GM21526 (cell line): ENCODE data around the gene S100A16.

Source experiments
- ATAC-seq: cut with Tn5 transposase; IDR thresholded peaks from one replicate; pipeline ENCODE4 v1.9.1; 2021; ENCODE audit warnings: moderate library complexity; ENCODE audit not compliant: unreplicated experiment, low FRiP score

The S100A16 gene

DNA sequence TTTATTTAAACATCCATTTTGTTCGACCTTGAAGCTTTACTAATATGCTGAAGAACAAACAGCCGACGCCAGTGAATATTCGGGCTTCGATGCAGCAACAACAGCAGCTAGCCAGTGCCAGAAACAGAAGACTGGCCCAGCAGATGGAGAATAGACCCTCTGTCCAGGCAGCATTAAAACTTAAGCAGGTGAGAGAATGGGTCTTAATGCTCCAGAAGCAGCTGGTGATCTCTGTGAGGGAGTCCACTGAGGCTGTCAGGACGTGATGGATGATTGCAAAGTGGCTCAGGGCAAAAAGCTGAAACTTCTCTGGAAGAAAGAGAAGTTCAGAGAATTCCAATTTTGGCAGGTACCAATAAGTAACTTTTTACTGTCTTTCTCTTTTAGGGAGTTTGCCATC, 25.3 kb upstream of the S100A16 start:
- no peak for ATAC-seq

DNA sequence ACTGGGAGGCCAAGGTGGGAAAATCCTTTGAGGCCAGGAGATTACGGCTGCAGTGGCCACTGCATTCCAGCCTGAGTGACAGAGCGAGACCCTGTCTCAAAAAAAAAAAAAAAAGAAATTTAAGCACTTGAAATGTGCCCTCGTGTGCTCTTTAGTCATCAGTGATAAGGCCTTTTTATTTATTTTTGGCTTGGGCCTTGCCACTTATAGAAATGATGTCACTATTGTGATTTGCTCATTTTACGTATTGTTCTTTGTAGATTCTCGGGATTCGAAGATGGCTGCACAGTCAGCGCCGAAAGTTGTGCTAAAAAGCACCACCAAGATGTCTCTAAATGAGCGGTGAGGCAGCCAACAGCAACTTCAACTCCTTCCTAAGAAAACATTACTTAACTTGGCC, 23.4 kb upstream of the S100A16 start:
- ATAC-seq, result no peak

GRCh38 chr1:153635872-153636271, 22.9 kb upstream of the S100A16 start:
- no peak for ATAC-seq

GRCh38 chr1:153633754-153634665, 21.1 kb upstream of the S100A16 start, which contains the start of gene CHTOP:
Gene CHTOP, plus strand, starts transcription at chr1:153634066. Its CDS starts 2,523 bp downstream, at chr1:153636589.
- ATAC-seq, result peak; percentile 76

DNA sequence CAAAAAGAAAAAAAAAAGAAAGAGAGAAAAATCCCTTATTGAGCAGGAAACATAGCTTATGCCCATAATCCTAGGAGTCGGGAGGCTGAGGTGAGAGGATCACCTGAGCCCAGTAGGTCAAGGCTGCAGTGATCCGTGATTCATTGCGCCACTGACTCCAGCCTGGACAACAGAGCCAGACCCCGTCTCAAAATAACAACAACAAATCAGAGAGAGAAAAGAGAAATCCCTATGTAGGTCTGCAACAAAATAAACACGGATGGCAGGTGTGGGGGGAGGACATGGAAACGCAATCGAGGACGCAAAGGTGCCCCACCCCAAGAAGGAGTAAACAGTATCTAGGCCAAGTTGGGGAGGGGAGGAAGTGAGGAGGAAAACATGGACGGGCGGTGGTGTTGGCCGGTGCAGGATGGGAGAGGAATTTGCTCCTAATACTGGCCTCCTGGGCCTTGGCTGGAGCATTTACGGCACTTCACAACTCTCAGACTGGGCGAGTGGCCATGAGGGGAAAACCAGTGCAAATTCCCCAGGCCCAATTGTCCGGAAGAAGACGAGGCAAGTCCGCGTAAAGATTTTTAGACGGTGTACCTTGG, 20.3 kb upstream of the S100A16 start:
- ATAC-seq, result no peak

GRCh38 chr1:153631047-153632022, 18.4 kb upstream of the S100A16 start:
- ATAC-seq, result no peak

GRCh38 chr1:153630384-153630783, 17.4 kb upstream of the S100A16 start:
- no peak for ATAC-seq

DNA sequence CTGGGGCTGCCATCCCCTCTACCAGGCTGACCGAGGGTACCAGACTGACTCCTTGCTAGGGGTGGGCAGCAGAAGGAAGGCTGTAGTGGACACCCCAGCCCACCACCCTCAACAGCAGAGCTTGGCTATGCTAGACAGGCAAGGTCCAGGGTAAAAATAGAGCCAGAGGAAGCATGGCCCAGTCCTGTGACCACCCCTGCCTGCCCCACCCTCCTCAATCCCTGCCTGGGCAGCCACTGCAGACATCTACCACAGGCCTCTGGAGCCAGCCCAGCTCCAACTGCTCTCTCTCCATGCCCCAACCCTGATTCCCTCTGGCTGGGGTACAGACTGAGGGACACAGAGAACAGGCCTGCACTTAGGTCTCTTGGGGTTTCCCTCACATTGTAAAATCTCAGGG, 17.0 kb upstream of the S100A16 start:
- ATAC-seq, result no peak

DNA sequence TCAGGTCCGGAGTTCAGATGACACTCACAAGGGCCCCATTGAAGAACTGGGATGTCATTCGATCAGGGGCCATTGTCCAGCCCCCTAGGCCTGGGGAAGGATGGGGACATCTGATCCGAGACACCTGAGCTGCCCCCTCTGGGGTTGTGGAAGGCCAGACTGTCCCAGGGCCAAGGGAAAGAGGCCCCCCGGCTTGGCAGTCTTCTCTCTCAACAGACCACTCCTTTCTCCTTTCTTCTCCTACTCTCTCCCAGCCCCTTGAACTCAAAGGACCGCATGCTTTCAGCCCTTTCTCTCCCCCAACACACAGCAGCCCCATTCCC, 16.4 kb upstream of the S100A16 start:
- ATAC-seq, result no peak

- no peak for ATAC-seq
Observed at GRCh38 chr1:153628638-153629342, 15.9 kb upstream of the S100A16 start.

DNA sequence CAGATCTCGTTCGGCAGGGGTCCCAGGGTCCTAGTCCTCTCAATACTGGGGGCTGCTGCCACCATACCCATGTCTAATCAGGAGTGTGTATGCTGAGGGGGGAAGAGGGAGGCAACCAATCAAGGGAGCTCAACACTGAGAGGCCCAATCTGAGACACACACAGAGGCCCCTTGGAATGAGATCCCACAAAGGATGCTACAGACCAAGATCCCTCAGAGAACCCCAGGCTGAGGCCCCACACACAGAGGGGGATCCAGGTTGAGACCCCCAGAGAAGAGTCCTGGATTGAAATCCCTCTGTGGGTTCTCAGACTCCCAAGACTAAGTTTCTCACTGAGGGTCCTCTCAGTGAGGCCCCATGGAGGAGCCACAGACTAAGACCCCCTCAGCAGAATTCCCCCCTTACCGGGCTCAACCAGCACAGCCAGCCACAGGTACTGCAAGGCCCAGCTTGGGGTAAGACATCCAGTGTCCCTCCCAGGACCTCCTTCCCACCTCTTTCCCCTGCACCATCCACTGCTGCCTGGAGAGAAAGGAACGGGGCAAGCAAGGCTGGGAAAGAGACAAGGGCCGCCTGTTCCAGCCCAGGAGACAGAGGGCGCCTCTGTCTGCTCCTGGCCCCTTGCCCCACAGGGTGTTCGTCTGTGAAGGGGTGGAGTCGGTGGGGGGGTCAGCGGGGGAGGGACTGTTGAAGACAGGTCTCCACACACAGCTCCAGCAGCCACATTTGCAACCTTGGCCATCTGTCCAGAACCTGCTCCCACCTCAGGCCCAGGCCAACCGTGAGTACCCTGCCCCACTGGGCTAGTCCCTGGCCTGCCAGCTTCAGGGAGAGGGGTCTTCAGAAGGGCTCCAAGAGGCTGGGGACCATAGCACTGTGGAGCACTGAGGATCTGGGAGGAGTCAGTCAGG, 15.0 kb upstream of the S100A16 start, which contains the start of gene S100A1:
Gene S100A1 (plus strand): TSS at position 720 of the 912 bp plus-strand sequence. CDS start 2,088 bp downstream, outside the sequence.
- no peak for ATAC-seq

DNA sequence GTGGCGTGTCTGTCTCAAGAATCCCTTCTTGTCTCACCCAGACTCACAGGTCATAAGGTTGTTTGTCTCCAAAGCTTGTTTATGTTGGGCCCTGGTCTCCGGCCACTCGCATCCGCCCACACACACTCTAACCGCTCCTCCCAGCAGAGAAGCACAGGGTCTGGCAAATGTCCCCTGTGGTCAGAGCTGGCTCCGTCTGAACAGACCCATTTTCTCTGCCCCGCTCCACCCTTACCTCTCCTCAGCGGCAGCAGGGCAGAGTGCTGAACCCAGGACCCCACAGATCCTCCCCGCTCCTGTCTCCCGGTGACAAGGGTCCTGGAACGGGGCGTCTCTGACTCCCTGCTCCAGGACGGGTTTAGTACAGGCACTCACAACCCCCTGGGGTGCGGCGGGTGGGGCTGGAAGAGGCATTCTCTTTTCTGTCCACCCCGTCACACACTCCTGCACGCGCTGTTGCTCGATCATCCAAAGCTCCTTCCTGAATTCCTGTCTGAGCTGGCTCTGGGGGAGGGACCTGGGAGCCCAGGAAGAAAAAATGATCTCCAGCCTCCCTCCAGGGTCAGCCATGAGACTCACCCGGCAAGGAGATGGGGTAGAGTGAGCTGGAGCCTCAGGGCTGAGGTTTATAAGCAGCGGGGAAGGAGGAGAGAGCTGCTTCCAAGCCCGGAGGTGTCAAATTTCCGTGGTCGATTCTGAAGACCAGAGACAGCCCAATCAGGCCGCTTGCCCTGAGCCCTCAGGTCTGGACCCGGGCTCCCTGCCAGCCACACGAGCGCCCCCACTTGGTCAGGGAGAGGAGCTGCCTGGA, 14.2 kb upstream of the S100A16 start, which contains the start of gene S100A13:
Gene S100A13 (minus strand): TSS at position 602 of the 811 bp plus-strand sequence. CDS start 1,033 bp downstream, outside the sequence.
- no peak for ATAC-seq

DNA sequence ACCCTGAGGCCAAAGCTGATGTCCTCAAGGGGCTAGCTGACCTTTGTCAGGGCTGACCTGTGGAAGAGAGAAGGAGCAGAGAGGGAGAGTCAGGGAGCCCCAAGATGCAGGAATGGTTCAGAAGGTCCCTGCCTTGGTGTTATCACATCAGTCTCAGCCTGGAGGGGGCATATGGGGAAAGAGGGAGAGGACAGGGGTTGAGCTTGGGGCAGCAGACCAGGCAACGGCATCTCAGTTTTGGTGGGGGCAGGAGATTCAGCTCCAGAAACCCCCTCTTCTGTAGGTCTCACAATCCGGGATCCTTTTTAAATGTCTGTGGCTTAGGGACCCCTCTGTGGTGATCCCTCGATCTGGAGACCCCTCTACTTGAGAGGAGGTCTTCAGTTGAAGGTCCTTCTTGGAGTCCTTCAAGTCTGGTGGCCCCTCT, 13.6 kb upstream of the S100A16 start:
- no peak for ATAC-seq

GRCh38 chr1:153624965-153625611, 12.2 kb upstream of the S100A16 start:
- no peak for ATAC-seq

DNA sequence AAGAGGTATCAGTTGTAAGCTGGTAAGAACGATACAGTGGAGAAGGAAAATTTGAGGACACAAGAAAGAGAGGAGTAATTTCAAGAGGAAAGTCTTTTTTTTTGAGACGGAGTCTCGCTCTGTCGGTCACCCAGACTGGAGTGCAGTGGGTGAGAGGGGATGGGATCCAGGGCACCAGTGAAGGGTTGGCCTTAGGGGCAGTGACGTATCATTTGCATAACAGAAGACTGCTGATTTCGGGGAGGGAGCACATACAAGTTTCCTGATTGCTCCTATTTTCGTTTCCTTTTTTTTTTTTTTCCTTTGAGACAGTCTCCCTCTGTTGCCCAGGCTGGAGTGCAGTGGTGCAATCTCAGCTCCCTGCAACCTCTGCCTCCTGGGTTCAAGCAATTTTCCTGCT, 10.2 kb upstream of the S100A16 start:
- no peak for ATAC-seq

DNA sequence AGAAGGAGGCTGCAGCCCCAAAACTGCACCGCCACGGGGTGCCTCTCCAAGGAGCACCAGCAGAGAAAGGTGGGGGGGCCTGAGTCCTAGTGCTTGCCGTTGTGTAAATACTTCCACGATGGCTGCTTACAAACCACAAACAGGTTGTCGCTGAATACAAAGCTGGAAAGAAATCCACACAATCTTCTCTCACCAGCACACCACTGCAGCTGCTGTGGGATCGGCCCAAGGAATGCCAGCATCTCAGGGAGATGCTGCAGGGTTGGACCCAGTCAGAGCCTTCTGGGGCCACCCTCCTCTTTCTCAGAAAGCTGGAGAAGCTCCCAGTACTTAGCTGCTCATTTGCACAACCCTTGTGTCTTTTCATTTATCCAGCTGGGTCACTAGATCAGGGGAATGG, 6.2 kb upstream of the S100A16 start:
- ATAC-seq, result no peak

GRCh38 chr1:153617663-153618062, 4.7 kb upstream of the S100A16 start:
- ATAC-seq, result no peak

DNA sequence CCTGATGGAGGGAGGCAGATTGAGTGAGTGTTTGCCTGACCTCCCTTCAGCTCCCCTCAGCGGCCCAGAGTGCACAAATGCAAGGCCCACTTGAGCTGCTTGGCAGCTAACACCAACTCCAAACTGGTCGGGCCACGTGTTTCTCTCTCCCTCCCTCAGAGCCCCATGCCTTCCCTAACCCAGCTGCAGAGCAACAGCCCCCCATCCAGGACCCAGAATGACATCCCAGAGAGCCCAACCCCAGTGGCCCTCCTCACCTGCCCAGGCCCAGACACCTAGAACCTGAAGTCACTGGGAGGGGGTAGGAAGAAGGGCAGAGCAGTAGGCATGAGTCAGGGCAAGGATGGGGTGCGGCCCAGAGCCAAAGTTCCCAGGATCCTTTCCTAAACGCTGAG, 4.0 kb upstream of the S100A16 start:
- no peak for ATAC-seq
